Spleen (tissue), 7 donors: ENCODE measurements around the gene CTNNA1.
"Not testable (repeated sequence)": the region's sequence is repeated elsewhere in the genome, so short reads cannot be mapped to it uniquely, and the experiment has no call there.

ENCODE experiments used
- POLR2A ChIP-seq, 3 donors: fragments of 450-650 bp; IDR thresholded peaks; one replicate each; pipeline ENCODE4 v1.5.1; 2017; ENCODE audit warnings: antibody characterized with exemption in 3 of 3, mild to moderate bottlenecking in 1 of 3
- POLR2AphosphoS5 ChIP-seq, 3 donors: sonication (generic); formaldehyde crosslinking; IDR thresholded peaks; one replicate each; pipeline ENCODE4 v1.5.1; 2017; ENCODE audit warnings: antibody characterized with exemption in 3 of 3
- TF ChIP-seq, protein P1 (sequence below), 11 experiments: fragments of 200-600 bp in 7 of 11; fragments of 450-650 bp in 4 of 11; sonication (generic) in 4 of 11; IDR thresholded peaks in 8 of 11; conservative IDR thresholded peaks in 3 of 11; 1 replicate in 7 of 11; 2 replicates in 4 of 11; pipeline versions ENCODE4 v1.4.0 to v1.8.0; 2016 to 2021; ENCODE audit warnings: antibody characterized with exemption in 11 of 11, inconsistent platforms in 4 of 11, mild to moderate bottlenecking in 1 of 11
- donor health status: DM: no; HTN: no; CAD: no; lungs with moderate emphysema.
- donor health status: DM: no; HTN: no; CAD: no.
- donor health status: DM: no; HTN: no; CAD: no.

GRCh38 chr5:138773624-138774023 is 20.4 kb downstream of the CTNNA1 start:
- TF ChIP-seq, protein P1, sequence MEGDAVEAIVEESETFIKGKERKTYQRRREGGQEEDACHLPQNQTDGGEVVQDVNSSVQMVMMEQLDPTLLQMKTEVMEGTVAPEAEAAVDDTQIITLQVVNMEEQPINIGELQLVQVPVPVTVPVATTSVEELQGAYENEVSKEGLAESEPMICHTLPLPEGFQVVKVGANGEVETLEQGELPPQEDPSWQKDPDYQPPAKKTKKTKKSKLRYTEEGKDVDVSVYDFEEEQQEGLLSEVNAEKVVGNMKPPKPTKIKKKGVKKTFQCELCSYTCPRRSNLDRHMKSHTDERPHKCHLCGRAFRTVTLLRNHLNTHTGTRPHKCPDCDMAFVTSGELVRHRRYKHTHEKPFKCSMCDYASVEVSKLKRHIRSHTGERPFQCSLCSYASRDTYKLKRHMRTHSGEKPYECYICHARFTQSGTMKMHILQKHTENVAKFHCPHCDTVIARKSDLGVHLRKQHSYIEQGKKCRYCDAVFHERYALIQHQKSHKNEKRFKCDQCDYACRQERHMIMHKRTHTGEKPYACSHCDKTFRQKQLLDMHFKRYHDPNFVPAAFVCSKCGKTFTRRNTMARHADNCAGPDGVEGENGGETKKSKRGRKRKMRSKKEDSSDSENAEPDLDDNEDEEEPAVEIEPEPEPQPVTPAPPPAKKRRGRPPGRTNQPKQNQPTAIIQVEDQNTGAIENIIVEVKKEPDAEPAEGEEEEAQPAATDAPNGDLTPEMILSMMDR (IDR thresholded peaks at IDR 0.05 in 8 of 11, conservative IDR thresholded peaks at IDR 0.05 in 3 of 11): not testable (repeated sequence)
- TF ChIP-seq POLR2AphosphoS5, POLR2A (IDR thresholded peaks at IDR 0.05): not testable (repeated sequence)
